NB4 (cell line): ENCODE results near the gene ASGR2.

Source experiments
- CTCF ChIP-seq: IDR thresholded peaks from one replicate; pipeline ENCODE4 v1.5.1; 2012; ENCODE audit warnings: low read depth, low read length
- MYC ChIP-seq: IDR thresholded peaks from 2 replicates; pipeline ENCODE4 v1.6.1; 2011; ENCODE audit warnings: low read depth, low read length
- POLR2A ChIP-seq: IDR thresholded peaks from 2 replicates; pipeline ENCODE4 v1.6.1; 2011; ENCODE audit warnings: mild to moderate bottlenecking; ENCODE audit not compliant: insufficient read length; ENCODE audit errors: extremely low read depth

GRCh38 chr17:7084088-7084487, 30.5 kb downstream of the ASGR2 start:
- TF ChIP-seq CTCF = no peak
- TF ChIP-seq POLR2A = no peak
- TF ChIP-seq MYC = no peak
